GM21619 (cell line): ENCODE data around the gene ZBTB39.
"Not testable (repeated sequence)": the region's sequence is repeated elsewhere in the genome, so short reads cannot be mapped to it uniquely, and the experiment has no call there.

ENCODE experiments used
- ATAC-seq: cut with Tn5 transposase; IDR thresholded peaks from one replicate; pipeline ENCODE4 v1.9.1; 2021; ENCODE audit not compliant: unreplicated experiment

ZBTB39 gene

GRCh38 chr12:57005980-57006808, at the start of gene ZBTB39:
Gene ZBTB39 (minus strand): TSS chr12:57006546. CDS start chr12:57004917, 1,629 bp downstream.
- peak; percentile 59 for ATAC-seq

- no peak for ATAC-seq
Observed at GRCh38 chr12:57055824-57056223, 49.5 kb upstream of the ZBTB39 start.

GRCh38 chr12:57053901-57054300, 47.6 kb upstream of the ZBTB39 start:
- ATAC-seq = not testable (repeated sequence)

GRCh38 chr12:57053146-57053545, 46.8 kb upstream of the ZBTB39 start:
- not testable (repeated sequence) for ATAC-seq

GRCh38 chr12:57051011-57051410, 44.7 kb upstream of the ZBTB39 start:
- no peak for ATAC-seq

- no peak for ATAC-seq
Observed at GRCh38 chr12:57049890-57050289, 43.5 kb upstream of the ZBTB39 start, which contains the start of gene MYO1A. Gene MYO1A (minus strand): TSS chr12:57050129. CDS start chr12:57048323, 1,806 bp downstream.

GRCh38 chr12:57049119-57049446, 42.7 kb upstream of the ZBTB39 start:
- no peak for ATAC-seq

- no peak for ATAC-seq
Observed at GRCh38 chr12:57048423-57049118, 42.2 kb upstream of the ZBTB39 start.

GRCh38 chr12:57047981-57048380, 41.6 kb upstream of the ZBTB39 start:
- ATAC-seq = no peak

GRCh38 chr12:57046947-57047890, 40.9 kb upstream of the ZBTB39 start:
- no peak for ATAC-seq

GRCh38 chr12:57046086-57046791, 39.9 kb upstream of the ZBTB39 start:
- ATAC-seq = no peak

GRCh38 chr12:57044889-57045288, 38.5 kb upstream of the ZBTB39 start:
- no peak for ATAC-seq

- ATAC-seq = no peak
Observed at GRCh38 chr12:57044468-57044867, 38.1 kb upstream of the ZBTB39 start.

GRCh38 chr12:57042695-57043094, 36.3 kb upstream of the ZBTB39 start:
- no peak for ATAC-seq

GRCh38 chr12:57040750-57041149, 34.4 kb upstream of the ZBTB39 start:
- ATAC-seq = no peak

GRCh38 chr12:57040211-57040610, 33.9 kb upstream of the ZBTB39 start:
- no peak for ATAC-seq

GRCh38 chr12:57039016-57039798, 32.9 kb upstream of the ZBTB39 start:
- ATAC-seq = no peak

GRCh38 chr12:57037264-57037663, 30.9 kb upstream of the ZBTB39 start:
- ATAC-seq = no peak

- ATAC-seq = no peak
Observed at GRCh38 chr12:57033431-57033830, 27.1 kb upstream of the ZBTB39 start.

GRCh38 chr12:57031789-57032188, 25.4 kb upstream of the ZBTB39 start:
- ATAC-seq = no peak
